ENCODE data around the gene PACRG. TPM values are rescaled to one million over a fixed set of nuclear protein-coding genes. Genes with fewer than 3 reads are reported as not detected.

PACRG gene
- total and polyA plus RNA-seq, 2 of the 8 experiments (the other 6 are each of a cell fraction or from before 2014, with no cell fraction given) = 0.44 to 0.54 TPM

- no peaks in the 10 kb centered on the region for H3K79me2 ChIP-seq (ENCODE audit: control insufficient read depth in 1 of 2, insufficient read depth in 2 of 2, low read length in 2 of 2)
- H3K9ac ChIP-seq (replicated peaks in 1 of 4; ENCODE audit: extremely low read depth in 1 of 4, low read depth in 3 of 4, low read length in 3 of 4) = no peak overlapping the region
- H3K36me3 ChIP-seq (ENCODE audit: control insufficient read depth in 2 of 4, insufficient read depth in 4 of 4, low read length in 3 of 4) = no peaks in the 10 kb centered on the region
- H3K27me3 ChIP-seq (replicated peaks in 1 of 4; ENCODE audit: control insufficient read depth in 3 of 4, extremely low read depth in 1 of 4, insufficient read depth in 3 of 4, low read length in 3 of 4) = no peaks in the 10 kb centered on the region
- H4K20me1 ChIP-seq (replicated peaks in 1 of 2; ENCODE audit: control insufficient read depth in 1 of 2, insufficient read depth in 2 of 2, low read length in 2 of 2) = no peaks in the 10 kb centered on the region
- peaks cover 0 to 4% of the 10 kb centered on the region in 2 experiments; a peak in 1 of 4 replicates for H3K9me3 ChIP-seq (ENCODE audit: insufficient read depth in 2 of 2, low read depth in 1 of 2, low read length in 1 of 2)
- H2AK5ac ChIP-seq (ENCODE audit: low read depth, low read length) = no peak overlapping the region
- no peak overlapping the region for H2AFZ ChIP-seq (ENCODE audit: low read length)
- no peak overlapping the region for H3K14ac ChIP-seq (ENCODE audit: insufficient read length)
- H4K91ac ChIP-seq (replicated peaks; ENCODE audit: insufficient read length, low read length) = no peak overlapping the region
- no peak overlapping the region for H2BK15ac ChIP-seq (ENCODE audit: low read length)
- CTCF ChIA-PET (ENCODE audit: partially characterized antibody) = interaction anchor here (0.7 to 2.2 kb wide), 10 partner anchors 10 to 259 kb away, joined by 3 to 10 read pairs (median 4); no protein-coding TSS in a partner anchor
- no peak overlapping the region for H2BK5ac ChIP-seq (ENCODE audit: low read depth, low read length)
- no peak overlapping the region for H3K4ac ChIP-seq (replicated peaks; ENCODE audit: insufficient read length, low read depth, low read length)
- peaks cover 0 to 2% (median under 1%) of the 10 kb centered on the region in 4 experiments; a peak in 2 of 7 replicates for H3K4me1 ChIP-seq (replicated peaks in 1 of 4; ENCODE audit: control insufficient read depth in 3 of 4, insufficient read depth in 4 of 4, low read length in 3 of 4)
- H2BK20ac ChIP-seq (ENCODE audit: low read length) = no peak overlapping the region
- H3K79me1 ChIP-seq (ENCODE audit: low read depth, low read length) = no peaks in the 10 kb centered on the region
- no peaks in the 10 kb centered on the region for H3K23me2 ChIP-seq (ENCODE audit: low read depth, low read length)
- POLR2A ChIA-PET (ENCODE audit: partially characterized antibody) = interaction anchor here (0.7 to 2.4 kb wide), 3 partner anchors 22 to 227 kb away, joined by 3 to 5 read pairs (median 4); no protein-coding TSS in a partner anchor
- 94% methylated on average over 5 of the region's 5 CpGs; no CpG with 5 or more reads in 1 of the 2 experiments for WGBS, 2 experiments (ENCODE audit: extremely low coverage in 1 of 2, insufficient coverage in 1 of 2, insufficient read length in 1 of 2, insufficient replicate concordance in 2 of 2, low coverage in 1 of 2, low lambda C conversion rate in 2 of 2, missing lambda C conversion rate in 1 of 2)
- H3K4me2 ChIP-seq (ENCODE audit: insufficient read depth in 1 of 2, low read depth in 2 of 2, low read length in 2 of 2) = no peak overlapping the region
- H4K5ac ChIP-seq (ENCODE audit: insufficient read length, low read depth, low read length) = no peak overlapping the region
- DNase-seq (ENCODE audit: low read depth in 1 of 2, low spot score in 2 of 2) (no peak), FAIRE-seq (no peak)
- H2BK12ac ChIP-seq (ENCODE audit: low read depth, low read length) = no peak overlapping the region
- H3K27ac ChIP-seq (ENCODE audit: low read depth, low read length) = no peak overlapping the region
- H3K18ac ChIP-seq (ENCODE audit: extremely low read depth, low read length) = no peak overlapping the region
- H4K8ac ChIP-seq (ENCODE audit: extremely low read depth, insufficient read depth, low read length) = no peak overlapping the region
- H3K56ac ChIP-seq (replicated peaks; ENCODE audit: insufficient read length, low read depth, low read length) = no peak overlapping the region
- H3K4me3 ChIP-seq (ENCODE audit: extremely low read depth in 1 of 4, insufficient read depth in 2 of 4, low read depth in 3 of 4, low read length in 4 of 4) = no peak overlapping the region
- no peak overlapping the region for H2BK120ac ChIP-seq (replicated peaks; ENCODE audit: low read depth, low read length)
- H3K23ac ChIP-seq (ENCODE audit: insufficient read length) = no peak overlapping the region
- TF ChIP-seq SIN3A (conservative IDR thresholded peaks at IDR 0.05 in 1 of 2, IDR thresholded peaks at IDR 0.05 in 1 of 2; ENCODE audit: low read depth in 1 of 2, low read length in 2 of 2) = no peak
- no peak for TF ChIP-seq CHD2 (IDR thresholded peaks at IDR 0.05; ENCODE audit: low read length)
- no peak for TF ChIP-seq BACH1 (IDR thresholded peaks at IDR 0.05; ENCODE audit: low read length)
- no peak for TF ChIP-seq HDAC6 (IDR thresholded peaks at IDR 0.05; ENCODE audit: low read depth, low read length)
- TF ChIP-seq PHF8 (conservative IDR thresholded peaks at IDR 0.05; ENCODE audit: low read depth, low read length) = no peak
- no peak for TF ChIP-seq POLR2AphosphoS5 (IDR thresholded peaks at IDR 0.05; ENCODE audit: low read depth, low read length)
- TF ChIP-seq YY1 (IDR thresholded peaks at IDR 0.05; ENCODE audit: low read depth, low read length) = no peak
- no peak for TF ChIP-seq ATF2 (IDR thresholded peaks at IDR 0.05; ENCODE audit: low read length)
- TF ChIP-seq ASH2L (IDR thresholded peaks at IDR 0.05; ENCODE audit: low read length) = no peak
- no peak for TF ChIP-seq TBP (IDR thresholded peaks at IDR 0.05; ENCODE audit: low read depth, low read length)
- TF ChIP-seq E2F6 (IDR thresholded peaks at IDR 0.05) = no peak
- TF ChIP-seq CBX5 (IDR thresholded peaks at IDR 0.05; ENCODE audit: low read depth, low read length) = no peak
Measured at GRCh38 chr6:163121270-163121669, 393.5 kb downstream of the PACRG start.
